NT2/D1 (cell line): ENCODE measurements around the gene ADAMTS2.

ENCODE experiments used
- YY1 ChIP-seq: IDR thresholded peaks from 2 replicates; pipeline ENCODE4 v1.6.1; 2011; ENCODE audit not compliant: insufficient read length, insufficient read depth
- ZNF274 ChIP-seq: IDR thresholded peaks from 2 replicates; pipeline ENCODE4 v1.6.1; 2011; ENCODE audit warnings: mild to moderate bottlenecking, low read depth, low read length

DNA sequence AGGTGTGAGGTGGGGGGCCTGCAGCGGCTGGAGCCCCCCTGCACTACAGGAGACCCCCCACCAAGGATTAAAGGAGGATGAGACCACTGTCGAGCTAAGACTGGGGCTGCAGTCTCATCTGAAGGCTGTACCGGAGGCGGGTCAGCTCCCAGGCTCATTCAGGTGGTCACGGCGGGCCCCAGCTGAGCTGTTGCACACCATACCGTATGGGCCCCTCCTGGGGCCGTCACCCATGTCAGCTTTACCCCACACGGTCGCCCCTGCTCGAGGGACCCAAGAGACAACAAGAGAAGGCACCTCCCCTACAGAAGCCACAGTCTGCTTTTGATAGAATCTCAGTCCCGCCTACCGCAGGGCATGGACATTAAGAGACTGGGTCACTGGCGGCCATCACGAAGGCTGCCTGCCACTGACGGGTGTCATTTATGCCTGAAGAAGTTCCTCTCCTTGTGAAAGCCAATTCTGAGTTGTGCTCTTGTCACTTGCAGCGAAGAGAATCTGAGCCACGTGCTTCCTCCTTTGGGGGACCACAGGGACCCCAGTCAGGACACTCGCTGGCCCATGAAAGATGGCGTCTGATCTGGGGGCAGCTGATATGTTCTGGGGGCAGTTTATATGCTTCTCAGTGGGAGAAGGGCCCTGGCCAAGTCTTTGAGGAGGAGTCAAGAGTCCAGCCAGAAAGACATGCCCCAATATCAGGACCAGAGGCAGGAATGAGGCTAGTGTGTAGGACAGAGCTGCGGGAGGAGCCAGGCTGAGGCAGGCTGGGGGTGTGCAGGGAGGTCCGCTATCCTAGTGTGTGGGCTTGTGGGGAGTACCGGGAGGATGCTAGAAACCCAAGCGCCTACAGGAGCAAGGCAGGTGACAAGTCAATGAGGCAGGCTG, 182.7 kb downstream of the ADAMTS2 start:
- TF ChIP-seq ZNF274 = no peak
- TF ChIP-seq YY1 = no peak
